Hematopoietic multipotent progenitor cell (in vitro differentiated cells): ENCODE measurements around the gene MAMSTR. TPM values are rescaled to one million over a fixed set of nuclear protein-coding genes. Genes with fewer than 3 reads are reported as not detected.

Experiments used
- DNase-seq, 3 donors: peaks; one replicate each; pipeline ENCODE4 v3.0.0-alpha.2; 2011 to 2015; ENCODE audit warnings: low read depth in 2 of 3, low spot score in 2 of 3
- total RNA-seq: library from RNA; depleted of rRNA; stranded (reverse); fragments of >200 nt; gene quantifications from one replicate; pipeline ENCODE4 v1.2.3, GENCODE V29; 2012

The MAMSTR gene
- total RNA-seq, 1 donor = 1.1 TPM

DNA sequence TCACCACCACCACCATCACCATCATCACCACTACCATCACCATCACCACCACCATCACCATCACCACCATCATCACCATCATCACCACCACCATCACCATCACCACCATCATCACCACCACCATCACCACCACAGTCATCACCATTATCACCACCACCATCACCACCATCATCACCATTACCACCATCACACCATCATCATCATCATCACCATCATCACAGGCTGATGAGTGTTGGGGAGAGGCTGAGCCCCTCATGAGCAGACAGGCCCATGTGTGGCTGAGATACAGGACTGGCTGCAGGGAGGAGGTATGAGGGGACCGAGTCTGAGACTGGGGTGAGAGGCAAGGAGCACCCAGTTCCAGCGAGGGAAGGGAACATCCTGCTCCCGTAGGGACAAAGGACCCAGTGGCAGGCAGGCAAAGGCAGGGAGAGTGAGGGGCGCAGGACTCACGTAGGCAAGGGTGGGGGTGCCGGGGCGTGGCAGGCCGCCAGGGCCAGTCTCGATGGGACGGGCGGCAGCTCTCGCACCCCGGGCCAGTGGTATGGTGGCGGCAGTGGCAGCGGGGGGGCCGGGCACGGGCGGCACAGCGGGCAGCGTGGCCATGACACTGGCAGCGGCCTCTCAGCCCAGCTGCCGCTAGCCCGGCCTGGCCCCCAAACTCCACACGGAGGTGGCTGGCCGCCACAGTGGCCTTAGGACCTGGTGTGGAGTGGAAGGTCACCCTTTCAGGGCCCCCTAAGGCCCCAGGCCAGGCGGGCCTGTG is 49.4 kb downstream of the MAMSTR start:
- DNase-seq = no peak

DNA sequence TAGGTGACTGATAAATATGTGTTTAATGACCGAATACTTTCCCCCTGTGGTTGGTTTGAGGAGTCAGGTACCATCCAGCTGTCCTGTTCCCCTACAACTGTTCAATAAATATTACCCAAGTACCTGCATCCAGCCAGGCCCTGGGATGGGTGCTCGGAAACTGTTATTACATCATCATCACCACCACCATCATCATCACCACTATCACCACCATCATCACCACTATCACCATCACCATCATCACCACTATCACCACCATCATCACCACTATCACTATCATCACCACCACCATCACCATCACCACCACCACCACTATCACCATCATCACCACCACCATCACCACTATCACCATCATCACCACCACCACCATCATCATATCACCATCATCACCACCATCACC is 50.8 kb downstream of the MAMSTR start:
- no peak for DNase-seq

DNA sequence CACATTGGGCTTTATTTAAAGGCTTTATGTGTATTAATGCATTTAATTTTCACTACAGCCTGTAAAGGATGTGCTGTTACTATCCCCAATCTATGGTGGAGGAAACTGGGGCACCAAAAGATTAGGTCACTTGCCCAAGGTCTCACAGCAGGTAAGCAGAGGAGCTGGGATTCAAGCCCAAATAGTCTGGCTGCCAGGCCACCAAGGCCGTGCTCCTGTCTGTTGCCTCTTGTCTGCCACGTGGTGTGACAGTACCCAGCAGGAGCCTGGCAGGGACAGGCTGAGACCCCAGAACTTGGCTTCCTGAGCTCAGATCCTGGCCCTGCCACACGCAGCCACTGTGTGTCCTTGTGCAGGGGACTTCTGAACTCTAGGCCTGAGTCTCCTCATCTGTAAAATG is 51.2 kb downstream of the MAMSTR start:
- no peak for DNase-seq

DNA sequence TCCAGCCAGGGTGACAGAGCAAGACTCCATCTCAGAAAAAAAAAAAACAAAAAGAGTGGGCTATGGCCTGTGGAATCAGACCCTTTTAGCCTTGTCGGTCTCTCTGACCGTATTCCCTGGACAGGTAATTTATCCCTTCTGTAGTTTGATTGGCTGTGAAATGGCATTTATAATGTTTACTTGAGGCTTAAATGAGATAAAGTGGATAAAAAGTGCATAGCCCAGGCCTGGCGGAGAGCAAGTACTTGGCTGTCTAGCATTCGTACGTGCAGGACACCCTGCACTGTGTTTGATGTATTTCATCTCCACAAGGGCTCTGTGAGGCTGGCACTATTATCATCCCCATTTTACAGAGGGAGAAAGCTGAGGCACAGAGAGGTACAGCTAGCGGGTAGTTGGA is 53.7 kb downstream of the MAMSTR start:
- no peak for DNase-seq

DNA sequence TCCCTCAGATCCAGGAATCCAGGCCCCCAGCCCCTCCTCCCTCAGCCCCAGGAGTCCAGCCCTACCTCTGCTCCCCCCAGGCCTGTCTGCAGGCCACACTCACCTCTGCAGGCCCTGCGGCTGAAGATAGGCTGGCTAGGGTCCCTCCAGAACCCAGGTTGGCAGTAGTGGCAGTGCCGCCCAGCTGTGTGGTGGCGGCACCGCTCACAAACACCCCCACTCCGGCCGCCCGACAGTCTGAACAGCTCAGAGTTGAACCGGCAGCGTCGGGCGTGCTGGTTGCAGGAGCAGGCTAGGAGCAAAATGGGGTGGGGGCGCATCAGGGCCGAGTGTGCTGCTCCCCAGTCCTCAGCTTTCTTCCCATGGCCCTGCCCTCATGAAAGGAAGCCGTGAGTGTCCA is 55.0 kb downstream of the MAMSTR start:
- DNase-seq = no peak

DNA sequence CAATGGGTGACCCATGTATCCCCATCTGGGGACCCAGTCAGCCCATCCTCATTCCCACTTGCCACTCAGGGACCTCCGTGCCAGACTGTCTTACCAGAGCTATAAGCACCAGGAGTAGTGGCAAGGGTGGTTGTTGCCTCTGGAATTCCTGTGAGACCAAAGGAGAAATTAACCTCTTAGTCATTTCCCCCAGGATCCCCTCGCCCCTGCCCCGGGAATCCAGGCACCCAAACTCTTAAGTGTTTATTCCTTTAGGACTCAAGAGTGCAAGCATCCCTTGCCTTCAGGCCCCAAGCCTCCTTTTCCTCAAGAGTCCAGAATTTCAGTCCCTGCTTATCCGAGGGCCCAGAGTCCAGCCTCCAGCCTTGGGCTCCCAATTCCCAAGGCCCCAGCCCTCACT is 55.9 kb downstream of the MAMSTR start:
- no peak for DNase-seq

Other genes starting within 250 kb of the MAMSTR start
- gene LMTK3, start 207.9 kb downstream of the MAMSTR start, total RNA-seq = 0.54 TPM
- not detected for gene SULT2B1, start 167.6 kb downstream of the MAMSTR start, total RNA-seq
- not detected for gene SPACA4, start 113.0 kb downstream of the MAMSTR start, total RNA-seq
- 3.2 TPM for gene FAM83E, start 104.6 kb downstream of the MAMSTR start, total RNA-seq
- 4,879 TPM for gene RPL18, start 100.5 kb downstream of the MAMSTR start, total RNA-seq
- 10.0 TPM for gene SPHK2, start 100.2 kb downstream of the MAMSTR start, total RNA-seq
- gene DBP, start 82.3 kb downstream of the MAMSTR start, total RNA-seq = 9.4 TPM
- gene CA11, start 73.5 kb downstream of the MAMSTR start, total RNA-seq = 2.4 TPM
- 1.6 TPM for gene NTN5, start 46.7 kb downstream of the MAMSTR start, total RNA-seq
- gene FUT2, start 23.8 kb downstream of the MAMSTR start, total RNA-seq = under 0.01 TPM
- 0.54 TPM for gene RASIP1, start 20.9 kb upstream of the MAMSTR start, total RNA-seq
- under 0.01 TPM for gene IZUMO1, start 27.2 kb upstream of the MAMSTR start, total RNA-seq
- 1.6 TPM for gene FUT1, start 32.9 kb upstream of the MAMSTR start, total RNA-seq
- not detected for gene FGF21, start 35.8 kb upstream of the MAMSTR start, total RNA-seq
- gene BCAT2, start 91.3 kb upstream of the MAMSTR start, total RNA-seq = 41.7 TPM
- gene HSD17B14, start 116.8 kb upstream of the MAMSTR start, total RNA-seq = 2.4 TPM
- 10.8 TPM for gene PLEKHA4, start 148.9 kb upstream of the MAMSTR start, total RNA-seq
- gene PPP1R15A, start 152.7 kb upstream of the MAMSTR start, total RNA-seq = 156 TPM
- under 0.01 TPM for gene TULP2, start 179.0 kb upstream of the MAMSTR start, total RNA-seq
- gene NUCB1, start 180.6 kb upstream of the MAMSTR start, total RNA-seq = 235 TPM
- under 0.01 TPM for gene DHDH, start 214.0 kb upstream of the MAMSTR start, total RNA-seq
- gene BAX, start 235.2 kb upstream of the MAMSTR start, total RNA-seq = 38.0 TPM
- gene FTL, start 245.6 kb upstream of the MAMSTR start, total RNA-seq = 1,014 TPM